OCI-LY3 (cell line): Measurements from ENCODE around the gene FILIP1L.

Experiments used
- H2AFZ ChIP-seq: fragments of 200-600, 300-600 bp; shearing (Covaris generic); 2 replicates; pipeline ENCODE4 v1.6.0; 2014; ENCODE audit warnings: antibody characterized with exemption, low read depth, low read length
- H3K27ac ChIP-seq: fragments of 200-600, 300-600 bp; sonication (generic); 2 replicates; pipeline ENCODE4 v1.5.1; 2014; ENCODE audit warnings: mild to moderate bottlenecking, low read length, moderate library complexity, mixed read lengths
- H3K27me3 ChIP-seq: fragments of 200-600, 300-600 bp; sonication (generic); 2 replicates; pipeline ENCODE4 v1.6.1; 2014; ENCODE audit warnings: low read depth, low read length, mixed read lengths
- H3K36me3 ChIP-seq: fragments of 200-600, 300-600 bp; sonication (generic); replicated peaks from 2 replicates; pipeline ENCODE3; 2014; ENCODE audit warnings: low read depth, low read length, mixed read lengths
- H3K4me1 ChIP-seq: fragments of 300-600, 200-600 bp; sonication (generic); 2 replicates; pipeline ENCODE4 v1.6.1; 2014; ENCODE audit warnings: low read length, mixed read lengths
- H3K4me2 ChIP-seq: fragments of 200-600, 300-600 bp; sonication (generic); 2 replicates; pipeline ENCODE4 v1.6.1; 2014; ENCODE audit warnings: low read length, mixed read lengths
- H3K4me3 ChIP-seq: fragments of 300-600, 200-600 bp; sonication (generic); 2 replicates; pipeline ENCODE4 v1.5.1; 2014; ENCODE audit warnings: antibody characterized with exemption, mild to moderate bottlenecking, low read length, moderate library complexity
- H3K79me2 ChIP-seq: fragments of 300-600, 200-600 bp; shearing (Covaris generic); 2 replicates; pipeline ENCODE4 v1.6.1; 2014; ENCODE audit warnings: mild to moderate bottlenecking, low read length, mixed read lengths
- H3K9ac ChIP-seq: fragments of 300-600, 200-600 bp; shearing (Covaris generic); 2 replicates; pipeline ENCODE4 v1.6.0; 2014; ENCODE audit warnings: mild to moderate bottlenecking, low read length, moderate library complexity
- H3K9me3 ChIP-seq: fragments of 200-600, 300-600 bp; shearing (Covaris generic); 2 replicates; pipeline ENCODE4 v1.6.1; 2014; ENCODE audit warnings: low read length, mixed read lengths; ENCODE audit not compliant: insufficient read depth
- H4K20me1 ChIP-seq: fragments of 200-600, 300-600 bp; sonication (generic); 2 replicates; pipeline ENCODE4 v1.6.1; 2016; ENCODE audit warnings: low read length, mixed read lengths; ENCODE audit not compliant: insufficient read depth
- CTCF ChIP-seq: fragments of 200-600, 300-600 bp; sonication (generic); IDR thresholded peaks from 2 replicates; pipeline ENCODE4 v1.5.1; 2014; ENCODE audit warnings: antibody characterized with exemption, low read length, low read depth
- EZH2phosphoT487 ChIP-seq: fragments of 200-600 bp; shearing (Covaris generic); IDR thresholded peaks from 2 replicates; pipeline ENCODE4 v1.6.1; 2018; ENCODE audit warnings: antibody characterized with exemption, mixed run types, low read depth

Gene FILIP1L

GRCh38 chr3:100113723-100114412, 433 bp downstream of the FILIP1L start:
- Histone ChIP-seq H3K4me1 (peaks cover 6% of the 10 kb centered on the region; the same call in 1 of the 2 replicates), H3K79me2 (no peaks in the 10 kb centered on the region), H4K20me1 (no peaks in the 10 kb centered on the region; the same call in 1 of the 2 replicates), H3K4me3 (no peak overlapping the region), H3K9ac (no peak overlapping the region), H2AFZ (no peak overlapping the region), H3K36me3 (no peaks in the 10 kb centered on the region), H3K27ac (no peak overlapping the region), H3K27me3 (no peaks in the 10 kb centered on the region), H3K9me3 (no peaks in the 10 kb centered on the region), H3K4me2 (no peak overlapping the region)
- TF ChIP-seq CTCF (no peak), EZH2phosphoT487 (no peak)

- no peaks in the 10 kb centered on the region for H3K9me3 ChIP-seq
- H3K9ac ChIP-seq = no peak overlapping the region
- H3K4me1 ChIP-seq = peaks cover 15% of the 10 kb centered on the region
- H2AFZ ChIP-seq = no peak overlapping the region
- no peaks in the 10 kb centered on the region for H3K36me3 ChIP-seq
- H3K27me3 ChIP-seq = no peaks in the 10 kb centered on the region
- no peak overlapping the region for H3K4me2 ChIP-seq
- H3K79me2 ChIP-seq = no peaks in the 10 kb centered on the region
- no peaks in the 10 kb centered on the region; the same call in 1 of the 2 replicates for H4K20me1 ChIP-seq
- H3K27ac ChIP-seq = no peak overlapping the region
- no peak for TF ChIP-seq EZH2phosphoT487
- TF ChIP-seq CTCF = no peak
- H3K4me3 ChIP-seq = no peak overlapping the region
These were observed 2.6 kb downstream of the FILIP1L start for GRCh38 chr3:100111728-100112127.

- no peak overlapping the region for H3K4me2 ChIP-seq
- TF ChIP-seq EZH2phosphoT487 (no peak), CTCF (no peak)
- no peak overlapping the region for H3K9ac ChIP-seq
- no peaks in the 10 kb centered on the region for H3K79me2 ChIP-seq
- H3K4me3 ChIP-seq = no peak overlapping the region
- H3K4me1 ChIP-seq = peaks cover 31% of the 10 kb centered on the region
- no peak overlapping the region for H2AFZ ChIP-seq
- no peak overlapping the region for H3K27ac ChIP-seq
- H3K9me3 ChIP-seq = no peaks in the 10 kb centered on the region
- no peaks in the 10 kb centered on the region; the same call in 1 of the 2 replicates for H4K20me1 ChIP-seq
- H3K27me3 ChIP-seq = no peaks in the 10 kb centered on the region
- H3K36me3 ChIP-seq = no peaks in the 10 kb centered on the region
These were observed 4.1 kb downstream of the FILIP1L start for GRCh38 chr3:100110162-100110561.

DNA sequence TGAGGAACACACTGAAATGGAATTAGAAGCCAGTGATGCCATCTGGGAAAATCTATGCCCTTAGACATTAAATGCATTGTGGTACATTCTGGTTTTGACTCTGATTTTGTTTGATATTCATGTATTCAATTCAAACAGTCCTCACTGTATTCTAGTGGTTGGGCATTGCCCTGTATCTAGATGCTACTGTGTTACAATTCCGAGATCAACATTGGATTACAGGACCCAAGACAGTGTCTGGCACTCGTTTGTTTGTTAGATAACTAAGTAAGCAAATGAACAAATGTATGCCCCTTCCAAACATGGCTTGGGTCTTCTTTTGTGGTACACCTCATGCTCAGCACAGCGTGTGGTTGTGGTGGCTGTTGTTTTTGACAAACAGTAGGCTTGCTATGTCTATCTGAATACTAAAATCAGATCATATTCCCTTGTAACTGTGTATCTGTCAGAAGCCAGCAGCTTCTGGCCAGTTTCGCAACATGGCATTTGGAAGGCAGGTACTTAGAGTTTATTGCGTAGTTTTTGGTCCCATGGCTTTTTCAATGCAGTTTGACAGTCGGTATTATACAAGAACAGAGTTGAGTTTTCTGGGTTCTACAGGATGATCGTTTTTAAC, 5.7 kb downstream of the FILIP1L start:
- peaks cover 41% of the 10 kb centered on the region for H3K4me1 ChIP-seq
- no peak overlapping the region for H2AFZ ChIP-seq

More for the DNA sequence above, 5.7 kb downstream of the FILIP1L start:
- no peak overlapping the region for H3K4me3 ChIP-seq
- H3K27ac ChIP-seq = no peak overlapping the region
- no peak overlapping the region for H3K9ac ChIP-seq
- no peak overlapping the region for H3K4me2 ChIP-seq
- TF ChIP-seq CTCF (no peak), EZH2phosphoT487 (no peak)
- no peaks in the 10 kb centered on the region for H3K27me3 ChIP-seq
- H3K79me2 ChIP-seq = no peaks in the 10 kb centered on the region
- H4K20me1 ChIP-seq = no peaks in the 10 kb centered on the region
- peaks cover 1% of the 10 kb centered on the region for H3K36me3 ChIP-seq
- no peaks in the 10 kb centered on the region for H3K9me3 ChIP-seq
